HCT116 (cell line): Measurements from ENCODE around the gene CXCL5.

Experiments
- EZH2 ChIP-seq: fragments of 200-600 bp; sonication (generic); IDR thresholded peaks from 2 replicates; pipeline ENCODE4 v1.6.1; 2017; ENCODE audit warnings: antibody characterized with exemption, mixed run types
- EZH2phosphoT487 ChIP-seq: fragments of 200-600 bp; IDR thresholded peaks from 2 replicates; pipeline ENCODE4 v1.6.1; 2018; ENCODE audit warnings: antibody characterized with exemption, borderline replicate concordance
- POLR2A ChIP-seq: IDR thresholded peaks from 2 replicates; pipeline ENCODE4 v1.7.0; 2011; ENCODE audit warnings: borderline replicate concordance; ENCODE audit not compliant: insufficient read depth, insufficient read length; ENCODE audit errors: extremely low read depth
- RAD21 ChIP-seq: IDR thresholded peaks from 2 replicates; pipeline ENCODE4 v1.6.1; 2012; ENCODE audit warnings: low read depth, mild to moderate bottlenecking
- REST ChIP-seq: IDR thresholded peaks from 2 replicates; pipeline ENCODE4 v1.6.1; 2012; ENCODE audit warnings: low read depth
- ZNF274 ChIP-seq: fragments of 200-500 bp; sonication (Bioruptor generic); IDR thresholded peaks from 2 replicates; pipeline ENCODE4 v1.6.1; 2014; ENCODE audit warnings: mild to moderate bottlenecking, low read depth, low read length, inconsistent platforms
- TF ChIP-seq, protein P1 (sequence below), 3 experiments: fragments of 200-600 bp in 1 of 3; sonication (generic) in 1 of 3; IDR thresholded peaks in 2 of 3; conservative IDR thresholded peaks in 1 of 3; 2 replicates each; pipeline ENCODE4 v1.5.1; 2012 to 2017; ENCODE audit warnings: low read depth in 2 of 3, low read length in 2 of 3, antibody characterized with exemption in 1 of 3, borderline replicate concordance in 1 of 3, control low read depth in 1 of 3, mild to moderate bottlenecking in 1 of 3, mixed read lengths in 1 of 3, mixed run types in 1 of 3, moderate library complexity in 1 of 3; ENCODE audit not compliant: insufficient read depth in 1 of 3
- TF ChIP-seq, protein P2 (sequence below): IDR thresholded peaks from 2 replicates; pipeline ENCODE4 v1.6.1; 2012

DNA sequence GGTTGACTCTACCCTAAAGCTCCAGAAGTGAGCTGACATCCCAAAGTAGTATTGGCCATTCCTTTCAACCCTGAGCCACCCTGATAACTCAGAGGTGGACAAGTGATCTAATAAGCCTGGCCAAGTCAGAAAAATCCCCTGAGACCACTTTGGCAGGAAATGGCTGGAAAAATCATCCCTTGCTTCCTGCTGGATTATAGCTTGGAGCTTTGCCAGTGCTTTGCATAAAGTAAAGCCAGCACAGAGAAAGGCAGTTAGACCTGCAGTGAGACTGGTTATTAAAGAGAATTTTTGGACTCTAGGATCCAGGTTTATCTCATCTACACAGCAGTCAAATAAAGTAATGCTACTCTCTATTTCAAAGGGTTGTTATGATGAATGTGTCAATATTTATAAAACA is 33.6 kb upstream of the CXCL5 start:
- TF ChIP-seq POLR2A: no peak
- TF ChIP-seq ZNF274: no peak
- TF ChIP-seq EZH2phosphoT487: no peak
- TF ChIP-seq, protein P1, sequence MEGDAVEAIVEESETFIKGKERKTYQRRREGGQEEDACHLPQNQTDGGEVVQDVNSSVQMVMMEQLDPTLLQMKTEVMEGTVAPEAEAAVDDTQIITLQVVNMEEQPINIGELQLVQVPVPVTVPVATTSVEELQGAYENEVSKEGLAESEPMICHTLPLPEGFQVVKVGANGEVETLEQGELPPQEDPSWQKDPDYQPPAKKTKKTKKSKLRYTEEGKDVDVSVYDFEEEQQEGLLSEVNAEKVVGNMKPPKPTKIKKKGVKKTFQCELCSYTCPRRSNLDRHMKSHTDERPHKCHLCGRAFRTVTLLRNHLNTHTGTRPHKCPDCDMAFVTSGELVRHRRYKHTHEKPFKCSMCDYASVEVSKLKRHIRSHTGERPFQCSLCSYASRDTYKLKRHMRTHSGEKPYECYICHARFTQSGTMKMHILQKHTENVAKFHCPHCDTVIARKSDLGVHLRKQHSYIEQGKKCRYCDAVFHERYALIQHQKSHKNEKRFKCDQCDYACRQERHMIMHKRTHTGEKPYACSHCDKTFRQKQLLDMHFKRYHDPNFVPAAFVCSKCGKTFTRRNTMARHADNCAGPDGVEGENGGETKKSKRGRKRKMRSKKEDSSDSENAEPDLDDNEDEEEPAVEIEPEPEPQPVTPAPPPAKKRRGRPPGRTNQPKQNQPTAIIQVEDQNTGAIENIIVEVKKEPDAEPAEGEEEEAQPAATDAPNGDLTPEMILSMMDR (IDR thresholded peaks at IDR 0.05 in 2 of 3, conservative IDR thresholded peaks at IDR 0.05 in 1 of 3; ENCODE audit: borderline replicate concordance in 1 of 3, insufficient read depth in 1 of 3, low read depth in 2 of 3, low read length in 2 of 3): no peak
- no peak for TF ChIP-seq EZH2
- TF ChIP-seq, protein P2, sequence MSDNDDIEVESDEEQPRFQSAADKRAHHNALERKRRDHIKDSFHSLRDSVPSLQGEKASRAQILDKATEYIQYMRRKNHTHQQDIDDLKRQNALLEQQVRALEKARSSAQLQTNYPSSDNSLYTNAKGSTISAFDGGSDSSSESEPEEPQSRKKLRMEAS: no peak
- TF ChIP-seq REST: no peak
- no peak for TF ChIP-seq RAD21
